IPS-20b (cell line): ENCODE results near the gene TNS1.

Source experiments
- H3K27ac ChIP-seq: one replicate; pipeline ENCODE4 v1.5.1; 2013; ENCODE audit warnings: low read length
- H3K27me3 ChIP-seq: 2 replicates; pipeline ENCODE4 v1.6.1; 2013; ENCODE audit warnings: mild to moderate bottlenecking, low read length, inconsistent platforms; ENCODE audit not compliant: insufficient read depth
- H3K36me3 ChIP-seq: 2 replicates; pipeline ENCODE4 v1.6.1; 2013; ENCODE audit warnings: low read depth, mild to moderate bottlenecking, inconsistent platforms, low read length, moderate library complexity; ENCODE audit not compliant: insufficient read depth
- H3K4me1 ChIP-seq: 2 replicates; pipeline ENCODE4 v1.6.1; 2013; ENCODE audit warnings: mild to moderate bottlenecking, control low read depth, inconsistent platforms, low read length, moderate library complexity; ENCODE audit not compliant: insufficient read depth
- H3K4me3 ChIP-seq: 2 replicates; pipeline ENCODE4 v1.5.1; 2013; ENCODE audit warnings: mild to moderate bottlenecking, low read length, inconsistent platforms
- H3K9ac ChIP-seq: 2 replicates; pipeline ENCODE4 v1.6.1; 2013; ENCODE audit warnings: low read depth, mild to moderate bottlenecking, inconsistent platforms, low read length, moderate library complexity
- H3K9me3 ChIP-seq: 2 replicates; pipeline ENCODE4 v1.6.1; 2013; ENCODE audit warnings: mild to moderate bottlenecking, low read depth, low read length, inconsistent platforms; ENCODE audit not compliant: insufficient read depth

Gene TNS1

GRCh38 chr2:217806482-217806765 is 196.4 kb downstream of the TNS1 start:
- no peak overlapping the region for H3K27ac ChIP-seq
- no peaks in the 10 kb centered on the region for H3K9me3 ChIP-seq
- H3K27me3 ChIP-seq = no peaks in the 10 kb centered on the region
- no peak overlapping the region for H3K9ac ChIP-seq
- no peaks in the 10 kb centered on the region for H3K4me1 ChIP-seq
- no peak overlapping the region for H3K4me3 ChIP-seq
- no peaks in the 10 kb centered on the region for H3K36me3 ChIP-seq

- H3K4me1 ChIP-seq = no peaks in the 10 kb centered on the region
- no peaks in the 10 kb centered on the region for H3K36me3 ChIP-seq
- H3K27ac ChIP-seq = no peak overlapping the region
- no peak overlapping the region for H3K4me3 ChIP-seq
- H3K9ac ChIP-seq = no peak overlapping the region
- no peaks in the 10 kb centered on the region for H3K27me3 ChIP-seq
- H3K9me3 ChIP-seq = no peaks in the 10 kb centered on the region
These were observed 196.9 kb downstream of the TNS1 start for GRCh38 chr2:217805668-217806481.

- no peak overlapping the region for H3K9ac ChIP-seq
- H3K27ac ChIP-seq = no peak overlapping the region
- H3K36me3 ChIP-seq = no peaks in the 10 kb centered on the region
These were observed 197.8 kb downstream of the TNS1 start for GRCh38 chr2:217804791-217805667.

GRCh38 chr2:217804338-217804737 is 198.5 kb downstream of the TNS1 start:
- H3K27ac ChIP-seq = no peak overlapping the region
- H3K9me3 ChIP-seq = no peaks in the 10 kb centered on the region
- no peaks in the 10 kb centered on the region for H3K4me1 ChIP-seq
- no peak overlapping the region for H3K9ac ChIP-seq
- H3K36me3 ChIP-seq = no peaks in the 10 kb centered on the region
- H3K4me3 ChIP-seq = no peak overlapping the region
- H3K27me3 ChIP-seq = no peaks in the 10 kb centered on the region

More at GRCh38 chr2:217804791-217805667, 197.8 kb downstream of the TNS1 start:
- Histone ChIP-seq H3K27me3 (no peaks in the 10 kb centered on the region), H3K4me1 (no peaks in the 10 kb centered on the region), H3K9me3 (no peaks in the 10 kb centered on the region), H3K4me3 (no peak overlapping the region)

GRCh38 chr2:217803653-217803960 is 199.2 kb downstream of the TNS1 start:
- H3K9ac ChIP-seq = no peak overlapping the region
- no peaks in the 10 kb centered on the region for H3K27me3 ChIP-seq
- no peaks in the 10 kb centered on the region for H3K4me1 ChIP-seq
- no peak overlapping the region for H3K27ac ChIP-seq
- H3K4me3 ChIP-seq = no peak overlapping the region
- no peaks in the 10 kb centered on the region for H3K9me3 ChIP-seq
- H3K36me3 ChIP-seq = no peaks in the 10 kb centered on the region

- no peak overlapping the region for H3K27ac ChIP-seq
- no peak overlapping the region for H3K9ac ChIP-seq
- H3K36me3 ChIP-seq = no peaks in the 10 kb centered on the region
- no peak overlapping the region for H3K4me3 ChIP-seq
- H3K9me3 ChIP-seq = no peaks in the 10 kb centered on the region
- H3K4me1 ChIP-seq = no peaks in the 10 kb centered on the region
- H3K27me3 ChIP-seq = no peaks in the 10 kb centered on the region
These were observed 199.7 kb downstream of the TNS1 start for GRCh38 chr2:217802876-217803652.

GRCh38 chr2:217802266-217802665 is 200.5 kb downstream of the TNS1 start:
- Histone ChIP-seq H3K4me1 (no peaks in the 10 kb centered on the region), H3K9ac (no peak overlapping the region), H3K27ac (no peak overlapping the region), H3K4me3 (no peak overlapping the region), H3K27me3 (no peaks in the 10 kb centered on the region), H3K36me3 (no peaks in the 10 kb centered on the region), H3K9me3 (no peaks in the 10 kb centered on the region)

- Histone ChIP-seq H3K4me1 (no peaks in the 10 kb centered on the region), H3K9me3 (no peaks in the 10 kb centered on the region), H3K4me3 (no peak overlapping the region), H3K36me3 (no peaks in the 10 kb centered on the region), H3K27ac (no peak overlapping the region), H3K9ac (no peak overlapping the region), H3K27me3 (no peaks in the 10 kb centered on the region)
These were observed 201.1 kb downstream of the TNS1 start for GRCh38 chr2:217801711-217802110.

GRCh38 chr2:217801115-217801531 is 201.7 kb downstream of the TNS1 start:
- Histone ChIP-seq H3K4me1 (no peaks in the 10 kb centered on the region), H3K27ac (no peak overlapping the region), H3K9ac (no peak overlapping the region)

GRCh38 chr2:217800433-217801114 is 202.2 kb downstream of the TNS1 start:
- no peak overlapping the region for H3K9ac ChIP-seq
- H3K4me3 ChIP-seq = no peak overlapping the region
- no peak overlapping the region for H3K27ac ChIP-seq
- H3K27me3 ChIP-seq = no peaks in the 10 kb centered on the region
- no peaks in the 10 kb centered on the region for H3K9me3 ChIP-seq
- H3K36me3 ChIP-seq = no peaks in the 10 kb centered on the region
- H3K4me1 ChIP-seq = no peaks in the 10 kb centered on the region

More at GRCh38 chr2:217801115-217801531, 201.7 kb downstream of the TNS1 start:
- no peaks in the 10 kb centered on the region for H3K36me3 ChIP-seq
- H3K4me3 ChIP-seq = no peak overlapping the region
- H3K9me3 ChIP-seq = no peaks in the 10 kb centered on the region
- no peaks in the 10 kb centered on the region for H3K27me3 ChIP-seq
